ENCODE results near the gene CAVIN1.
"Not testable (repeated sequence)": the region's sequence is repeated elsewhere in the genome, so short reads cannot be mapped to it uniquely, and the experiment has no call there.

The CAVIN1 gene

GRCh38 chr17:42404326-42405055, 18.6 kb downstream of the CAVIN1 start:
- H3K4me1 Mint-ChIP-seq, result peaks cover 15 to 24% of the 10 kb centered on the region in 2 donors
- H3K36me3 Mint-ChIP-seq, result no peaks in the 10 kb centered on the region
- H3K4me3 Mint-ChIP-seq, result no peak overlapping the region
- DNase-seq, result no peak
- no peak for ATAC-seq (replicated peaks)
- H3K27ac Mint-ChIP-seq, result no peak overlapping the region
- peaks cover 5 to 10% of the 10 kb centered on the region in 2 donors for H3K27me3 Mint-ChIP-seq
- H3K9me3 Mint-ChIP-seq, result no peaks in the 10 kb centered on the region

GRCh38 chr17:42403150-42403549, 19.9 kb downstream of the CAVIN1 start:
- ATAC-seq (replicated peaks), result peak; percentile 44 to 46
- Mint-ChIP-seq H3K4me1 (peaks cover 15 to 24% of the 10 kb centered on the region in 2 donors), H3K36me3 (no peaks in the 10 kb centered on the region), H3K9me3 (no peaks in the 10 kb centered on the region), H3K4me3 (no peak overlapping the region), H3K27ac (peak overlapping the region; percentile 69), H3K27me3 (peaks cover 5 to 10% of the 10 kb centered on the region in 2 donors)
- DNase-seq, result no peak

GRCh38 chr17:42402117-42402516, 20.9 kb downstream of the CAVIN1 start:
- H3K4me1 Mint-ChIP-seq, result peaks cover 12 to 18% of the 10 kb centered on the region in 2 donors
- H3K9me3 Mint-ChIP-seq, result no peaks in the 10 kb centered on the region
- no peaks in the 10 kb centered on the region for H3K36me3 Mint-ChIP-seq
- H3K27ac Mint-ChIP-seq, result no peak overlapping the region
- H3K4me3 Mint-ChIP-seq, result no peak overlapping the region
- ATAC-seq (replicated peaks) (no peak), DNase-seq (no peak)
- H3K27me3 Mint-ChIP-seq, result peaks cover 5 to 10% of the 10 kb centered on the region in 2 donors

- not testable (repeated sequence) for H3K27me3 Mint-ChIP-seq; H3K9me3 Mint-ChIP-seq; H3K36me3 Mint-ChIP-seq; DNase-seq; ATAC-seq (replicated peaks); H3K4me3 Mint-ChIP-seq
- peaks cover 8 to 14% of the 10 kb centered on the region in 2 donors for H3K4me1 Mint-ChIP-seq
- H3K27ac Mint-ChIP-seq, result peak overlapping the region; percentile 63
Observed at GRCh38 chr17:42400844-42401375, 22.1 kb downstream of the CAVIN1 start.

- no peak overlapping the region for H3K27ac Mint-ChIP-seq
- peaks cover 5 to 10% of the 10 kb centered on the region in 2 donors for H3K27me3 Mint-ChIP-seq
- no peaks in the 10 kb centered on the region for H3K9me3 Mint-ChIP-seq
- no peak for ATAC-seq (replicated peaks)
- no peak overlapping the region for H3K4me3 Mint-ChIP-seq
- H3K4me1 Mint-ChIP-seq, result peaks cover 7 to 12% of the 10 kb centered on the region in 2 donors
- DNase-seq, result no peak
- H3K36me3 Mint-ChIP-seq, result no peaks in the 10 kb centered on the region
Observed at GRCh38 chr17:42399948-42400843, 22.9 kb downstream of the CAVIN1 start.

GRCh38 chr17:42399121-42399520, 23.9 kb downstream of the CAVIN1 start:
- DNase-seq (no peak), ATAC-seq (replicated peaks) (no peak)
- H3K27ac Mint-ChIP-seq, result no peak overlapping the region

GRCh38 chr17:42395601-42396000, 27.5 kb downstream of the CAVIN1 start:
- H3K27me3 Mint-ChIP-seq; H3K9me3 Mint-ChIP-seq; H3K36me3 Mint-ChIP-seq; H3K4me3 Mint-ChIP-seq; ATAC-seq (replicated peaks); H3K27ac Mint-ChIP-seq; DNase-seq: not testable (repeated sequence)
- peaks cover 11 to 14% of the 10 kb centered on the region in 2 donors for H3K4me1 Mint-ChIP-seq

More at GRCh38 chr17:42399121-42399520, 23.9 kb downstream of the CAVIN1 start:
- H3K4me3 Mint-ChIP-seq, result no peak overlapping the region
- peaks cover 5 to 10% of the 10 kb centered on the region in 2 donors for H3K27me3 Mint-ChIP-seq
- peaks cover 11 to 12% of the 10 kb centered on the region in 2 donors for H3K4me1 Mint-ChIP-seq
- H3K9me3 Mint-ChIP-seq, result no peaks in the 10 kb centered on the region
- H3K36me3 Mint-ChIP-seq, result no peaks in the 10 kb centered on the region

- Mint-ChIP-seq H3K36me3 (no peaks in the 10 kb centered on the region), H3K4me1 (peaks cover 13 to 17% of the 10 kb centered on the region in 2 donors), H3K27ac (no peak overlapping the region), H3K27me3 (no peaks in the 10 kb centered on the region), H3K9me3 (no peaks in the 10 kb centered on the region), H3K4me3 (no peak overlapping the region)
- ATAC-seq (replicated peaks) (no peak), DNase-seq (no peak)
Observed at GRCh38 chr17:42394838-42395237, 28.2 kb downstream of the CAVIN1 start.

- peak overlapping the region; percentile 37 for H3K27ac Mint-ChIP-seq
- no peaks in the 10 kb centered on the region for H3K27me3 Mint-ChIP-seq
- peak; percentile 21 for DNase-seq
Observed at GRCh38 chr17:42392692-42393415, 30.2 kb downstream of the CAVIN1 start.

GRCh38 chr17:42391439-42391838, 31.6 kb downstream of the CAVIN1 start:
- not testable (repeated sequence) for H3K27ac Mint-ChIP-seq; DNase-seq; ATAC-seq (replicated peaks); H3K9me3 Mint-ChIP-seq; H3K4me3 Mint-ChIP-seq; H3K27me3 Mint-ChIP-seq
- Mint-ChIP-seq H3K36me3 (peaks cover 5 to 11% of the 10 kb centered on the region in 2 donors), H3K4me1 (peaks cover 18 to 33% of the 10 kb centered on the region in 2 donors)

More at GRCh38 chr17:42392692-42393415, 30.2 kb downstream of the CAVIN1 start:
- Mint-ChIP-seq H3K9me3 (no peaks in the 10 kb centered on the region), H3K4me3 (no peak overlapping the region), H3K4me1 (peaks cover 17 to 24% of the 10 kb centered on the region in 2 donors), H3K36me3 (peaks cover 5% of the 10 kb centered on the region in 2 donors)
- ATAC-seq (replicated peaks), result peak; percentile 1 to 4

GRCh38 chr17:42389899-42390298, 33.2 kb downstream of the CAVIN1 start:
- Mint-ChIP-seq H3K27me3 (no peaks in the 10 kb centered on the region), H3K9me3 (no peaks in the 10 kb centered on the region), H3K4me1 (peaks cover 21 to 45% of the 10 kb centered on the region in 2 donors), H3K27ac (peak overlapping the region; percentile 100), H3K36me3 (peaks cover 6 to 15% of the 10 kb centered on the region in 2 donors), H3K4me3 (peak overlapping the region; percentile 77 to 81)
- no peak for DNase-seq
- no peak for ATAC-seq (replicated peaks)

GRCh38 chr17:42389135-42389417, 34.0 kb downstream of the CAVIN1 start:
- Mint-ChIP-seq H3K36me3 (peaks cover 8 to 22% of the 10 kb centered on the region in 2 donors), H3K9me3 (no peaks in the 10 kb centered on the region), H3K4me1 (peaks cover 20 to 53% of the 10 kb centered on the region in 2 donors), H3K27me3 (no peaks in the 10 kb centered on the region), H3K27ac (peak overlapping the region; percentile 100), H3K4me3 (peak overlapping the region; percentile 87 to 94)
- DNase-seq (no peak), ATAC-seq (replicated peaks) (peak; percentile 78 to 79)

GRCh38 chr17:42388381-42389134, 34.5 kb downstream of the CAVIN1 start, which contains the start of gene STAT3:
STAT3 (minus strand) TSS chr17:42388442; CDS start chr17:42348516, 39,926 bp downstream.
- no peaks in the 10 kb centered on the region for H3K27me3 Mint-ChIP-seq
- peak within 1 kb of the TSS; percentile 87 to 94 for H3K4me3 Mint-ChIP-seq
- peak; percentile 85 to 89 for ATAC-seq (replicated peaks)
- H3K4me1 Mint-ChIP-seq, result peaks cover 23 to 55% of the 10 kb centered on the region in 2 donors
- peaks cover 10 to 25% of the 10 kb centered on the region in 2 donors for H3K36me3 Mint-ChIP-seq
- peak within 1 kb of the TSS; percentile 100 for H3K27ac Mint-ChIP-seq
- H3K9me3 Mint-ChIP-seq, result no peaks in the 10 kb centered on the region
- peak; percentile 100 for DNase-seq

Measured in stimulated activated naive B cell treated with anti-CD40 and anti-IgM and Interleukin-4, amounts not matched to agents 10 μg/mL and 1 μg/mL and 100 μg/mL, for 72 hours (primary cell).